NB4 (cell line): Measurements from ENCODE around the gene GRIN2A.

ENCODE experiments used
- MYC ChIP-seq: IDR thresholded peaks from 2 replicates; pipeline ENCODE4 v1.6.1; 2011; ENCODE audit warnings: low read depth, low read length
- TF ChIP-seq, protein P1 (sequence below): IDR thresholded peaks from one replicate; pipeline ENCODE4 v1.5.1; 2012; ENCODE audit warnings: low read depth, low read length

DNA sequence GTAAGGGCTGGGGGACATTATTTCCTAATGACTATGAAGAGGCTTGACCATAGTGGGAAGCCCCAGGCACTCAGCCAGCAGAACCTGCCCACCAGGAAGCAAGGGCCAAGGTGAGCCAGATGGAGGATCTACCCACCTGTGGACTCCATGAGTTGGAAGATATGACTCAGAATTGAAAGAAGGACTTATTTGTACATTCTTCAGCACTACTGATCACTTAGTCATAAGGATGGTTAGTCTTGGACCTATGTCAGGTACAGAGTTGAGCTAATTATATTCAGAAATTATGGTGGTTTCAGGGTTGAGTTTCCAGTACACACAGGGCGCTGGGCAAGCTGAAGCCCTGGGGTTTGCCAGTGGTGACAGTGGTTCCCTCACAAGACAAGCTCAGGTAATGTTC lies 24.0 kb upstream of the GRIN2A start:
- TF ChIP-seq, protein P1, sequence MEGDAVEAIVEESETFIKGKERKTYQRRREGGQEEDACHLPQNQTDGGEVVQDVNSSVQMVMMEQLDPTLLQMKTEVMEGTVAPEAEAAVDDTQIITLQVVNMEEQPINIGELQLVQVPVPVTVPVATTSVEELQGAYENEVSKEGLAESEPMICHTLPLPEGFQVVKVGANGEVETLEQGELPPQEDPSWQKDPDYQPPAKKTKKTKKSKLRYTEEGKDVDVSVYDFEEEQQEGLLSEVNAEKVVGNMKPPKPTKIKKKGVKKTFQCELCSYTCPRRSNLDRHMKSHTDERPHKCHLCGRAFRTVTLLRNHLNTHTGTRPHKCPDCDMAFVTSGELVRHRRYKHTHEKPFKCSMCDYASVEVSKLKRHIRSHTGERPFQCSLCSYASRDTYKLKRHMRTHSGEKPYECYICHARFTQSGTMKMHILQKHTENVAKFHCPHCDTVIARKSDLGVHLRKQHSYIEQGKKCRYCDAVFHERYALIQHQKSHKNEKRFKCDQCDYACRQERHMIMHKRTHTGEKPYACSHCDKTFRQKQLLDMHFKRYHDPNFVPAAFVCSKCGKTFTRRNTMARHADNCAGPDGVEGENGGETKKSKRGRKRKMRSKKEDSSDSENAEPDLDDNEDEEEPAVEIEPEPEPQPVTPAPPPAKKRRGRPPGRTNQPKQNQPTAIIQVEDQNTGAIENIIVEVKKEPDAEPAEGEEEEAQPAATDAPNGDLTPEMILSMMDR, result no peak
- no peak for TF ChIP-seq MYC
